HUES64 (cell line): ENCODE measurements around the gene HDAC11.

Experiments used
- H3K27ac ChIP-seq: 2 replicates; pipeline ENCODE4 v1.7.0; 2013; ENCODE audit warnings: low read depth, low read length, inconsistent platforms
- H3K27me3 ChIP-seq: 2 replicates; pipeline ENCODE4 v1.6.1; 2013; ENCODE audit warnings: mild to moderate bottlenecking, low read length; ENCODE audit not compliant: insufficient read depth
- H3K36me3 ChIP-seq: 2 replicates; pipeline ENCODE4 v1.6.1; 2013; ENCODE audit warnings: mild to moderate bottlenecking, low read length; ENCODE audit not compliant: insufficient read depth
- H3K4me1 ChIP-seq: 2 replicates; pipeline ENCODE4 v1.6.1; 2013; ENCODE audit warnings: mild to moderate bottlenecking, low read length, moderate library complexity; ENCODE audit not compliant: insufficient read depth
- H3K4me3 ChIP-seq: 2 replicates; pipeline ENCODE4 v1.5.1; 2013; ENCODE audit warnings: mild to moderate bottlenecking, low read length, moderate library complexity
- H3K9ac ChIP-seq: 2 replicates; pipeline ENCODE4 v1.6.1; 2013; ENCODE audit warnings: mild to moderate bottlenecking, low read depth, low read length
- H3K9me3 ChIP-seq: 2 replicates; pipeline ENCODE4 v1.6.1; 2013; ENCODE audit warnings: low read depth, low read length; ENCODE audit not compliant: insufficient read depth
- WGBS: fragments of 150-250, 120-280 bp; methylation state at CpG from one replicate; pipeline ENCODE4 v1.1.7; 2013; ENCODE audit warnings: missing lambda C conversion rate; 5-methylcytosine and 5-hydroxymethylcytosine counted together

HDAC11 gene

GRCh38 chr3:13539671-13540070 lies 59.6 kb downstream of the HDAC11 start:
- WGBS: 80% methylated on average over 8 of the region's 8 CpGs
- no peak overlapping the region for H3K9ac ChIP-seq
- H3K27ac ChIP-seq: no peak overlapping the region

GRCh38 chr3:13540297-13540995 lies 60.3 kb downstream of the HDAC11 start:
- H3K4me1 ChIP-seq: peaks cover 7% of the 10 kb centered on the region; the same call in 1 of the 2 replicates
- H3K27ac ChIP-seq: no peak overlapping the region
- no peaks in the 10 kb centered on the region for H3K36me3 ChIP-seq
- no peaks in the 10 kb centered on the region for H3K27me3 ChIP-seq
- no peak overlapping the region for H3K9ac ChIP-seq
- peaks cover 7% of the 10 kb centered on the region for H3K9me3 ChIP-seq
- 77% methylated on average over 4 of the region's 4 CpGs for WGBS
- no peak overlapping the region for H3K4me3 ChIP-seq

More at GRCh38 chr3:13539671-13540070, 59.6 kb downstream of the HDAC11 start:
- H3K4me1 ChIP-seq: peaks cover 7% of the 10 kb centered on the region; the same call in 1 of the 2 replicates
- no peaks in the 10 kb centered on the region for H3K36me3 ChIP-seq
- no peak overlapping the region for H3K4me3 ChIP-seq
- H3K27me3 ChIP-seq: no peaks in the 10 kb centered on the region
- H3K9me3 ChIP-seq: peaks cover 7% of the 10 kb centered on the region

- H3K27me3 ChIP-seq: no peaks in the 10 kb centered on the region
- no peaks in the 10 kb centered on the region for H3K36me3 ChIP-seq
- no peak overlapping the region for H3K27ac ChIP-seq
- H3K4me1 ChIP-seq: peaks cover 8% of the 10 kb centered on the region; the same call in 1 of the 2 replicates
- H3K9me3 ChIP-seq: peaks cover 7% of the 10 kb centered on the region
- no peak overlapping the region for H3K9ac ChIP-seq
- WGBS: 57% methylated on average over 3 of the region's 3 CpGs
- H3K4me3 ChIP-seq: no peak overlapping the region
Measured at GRCh38 chr3:13541691-13542090, 61.6 kb downstream of the HDAC11 start.

GRCh38 chr3:13542142-13542541 lies 62.0 kb downstream of the HDAC11 start:
- Histone ChIP-seq H3K36me3 (no peaks in the 10 kb centered on the region), H3K4me1 (peaks cover 9% of the 10 kb centered on the region), H3K4me3 (no peak overlapping the region), H3K27me3 (no peaks in the 10 kb centered on the region), H3K27ac (no peak overlapping the region), H3K9me3 (peaks cover 7% of the 10 kb centered on the region), H3K9ac (no peak overlapping the region)
- WGBS: 86% methylated on average over 3 of the region's 3 CpGs

- Histone ChIP-seq H3K9me3 (peaks cover 7% of the 10 kb centered on the region), H3K27me3 (peaks cover 2% of the 10 kb centered on the region; the same call in 1 of the 2 replicates), H3K9ac (no peak overlapping the region), H3K4me3 (no peak overlapping the region), H3K4me1 (peaks cover 11% of the 10 kb centered on the region), H3K36me3 (no peaks in the 10 kb centered on the region), H3K27ac (no peak overlapping the region)
- 72% methylated on average over 5 of the region's 5 CpGs for WGBS
Measured at GRCh38 chr3:13543253-13543652, 63.1 kb downstream of the HDAC11 start.

- H3K36me3 ChIP-seq: no peaks in the 10 kb centered on the region
- H3K27ac ChIP-seq: no peak overlapping the region
- peaks cover 11% of the 10 kb centered on the region for H3K27me3 ChIP-seq
- H3K4me3 ChIP-seq: no peak overlapping the region
- H3K9me3 ChIP-seq: peaks cover 7% of the 10 kb centered on the region
- H3K9ac ChIP-seq: no peak overlapping the region
- peaks cover 11% of the 10 kb centered on the region for H3K4me1 ChIP-seq
- WGBS: 75% methylated on average over 6 of the region's 6 CpGs
Measured at GRCh38 chr3:13544293-13544831, 64.3 kb downstream of the HDAC11 start.

GRCh38 chr3:13544951-13545651 lies 65.0 kb downstream of the HDAC11 start:
- H3K27me3 ChIP-seq: peaks cover 18% of the 10 kb centered on the region
- no peak overlapping the region for H3K4me3 ChIP-seq
- 70% methylated on average over 9 of the region's 9 CpGs for WGBS
- H3K4me1 ChIP-seq: peaks cover 11% of the 10 kb centered on the region
- H3K36me3 ChIP-seq: no peaks in the 10 kb centered on the region
- H3K27ac ChIP-seq: no peak overlapping the region
- no peak overlapping the region for H3K9ac ChIP-seq
- H3K9me3 ChIP-seq: peaks cover 7% of the 10 kb centered on the region

- Histone ChIP-seq H3K4me1 (peaks cover 11% of the 10 kb centered on the region), H3K27ac (peak overlapping the region; percentile 41; the same call in 1 of the 2 replicates), H3K36me3 (no peaks in the 10 kb centered on the region), H3K4me3 (no peak overlapping the region), H3K9ac (no peak overlapping the region), H3K27me3 (peaks cover 20% of the 10 kb centered on the region), H3K9me3 (peaks cover 7% of the 10 kb centered on the region)
- 82% methylated on average over 9 of the region's 9 CpGs for WGBS
Measured at GRCh38 chr3:13545952-13546454, 65.9 kb downstream of the HDAC11 start.

GRCh38 chr3:13546667-13547171 lies 66.6 kb downstream of the HDAC11 start:
- WGBS: 44% methylated on average over 9 of the region's 9 CpGs
- H3K27ac ChIP-seq: peak overlapping the region; percentile 41; the same call in 1 of the 2 replicates
- H3K4me1 ChIP-seq: peaks cover 11% of the 10 kb centered on the region

GRCh38 chr3:13547591-13548371 lies 67.7 kb downstream of the HDAC11 start:
- Histone ChIP-seq H3K9ac (no peak overlapping the region), H3K36me3 (no peaks in the 10 kb centered on the region), H3K4me1 (peaks cover 11% of the 10 kb centered on the region), H3K9me3 (no peaks in the 10 kb centered on the region), H3K4me3 (no peak overlapping the region), H3K27ac (no peak overlapping the region), H3K27me3 (peaks cover 20% of the 10 kb centered on the region)
- WGBS: 68% methylated on average over 10 of the region's 10 CpGs

More at GRCh38 chr3:13546667-13547171, 66.6 kb downstream of the HDAC11 start:
- Histone ChIP-seq H3K27me3 (peaks cover 20% of the 10 kb centered on the region), H3K9ac (no peak overlapping the region), H3K4me3 (no peak overlapping the region), H3K36me3 (no peaks in the 10 kb centered on the region), H3K9me3 (peaks cover 7% of the 10 kb centered on the region)
